Cardiac fibroblast (primary cell): ENCODE results near the gene GPC6.

Experiments
- DNase-seq, 2 donors: peaks; one replicate each; pipeline versions ENCODE4 v3.0.0 to v3.0.0-alpha.2; 2010; ENCODE audit warnings: low read depth in 2 of 2
- H3K4me3 ChIP-seq, 2 donors: replicated peaks in 1 of 2; 1 replicate in 1 of 2; 2 replicates in 1 of 2; pipeline ENCODE4 v1.5.1; 2011; ENCODE audit warnings: low read depth in 2 of 2, low read length in 2 of 2, mild to moderate bottlenecking in 2 of 2, moderate library complexity in 1 of 2
- TF ChIP-seq, protein P1 (sequence below): IDR thresholded peaks from one replicate; pipeline ENCODE4 v1.5.1; 2011; ENCODE audit warnings: low read depth, mild to moderate bottlenecking, low read length, inconsistent platforms

GPC6 gene

DNA sequence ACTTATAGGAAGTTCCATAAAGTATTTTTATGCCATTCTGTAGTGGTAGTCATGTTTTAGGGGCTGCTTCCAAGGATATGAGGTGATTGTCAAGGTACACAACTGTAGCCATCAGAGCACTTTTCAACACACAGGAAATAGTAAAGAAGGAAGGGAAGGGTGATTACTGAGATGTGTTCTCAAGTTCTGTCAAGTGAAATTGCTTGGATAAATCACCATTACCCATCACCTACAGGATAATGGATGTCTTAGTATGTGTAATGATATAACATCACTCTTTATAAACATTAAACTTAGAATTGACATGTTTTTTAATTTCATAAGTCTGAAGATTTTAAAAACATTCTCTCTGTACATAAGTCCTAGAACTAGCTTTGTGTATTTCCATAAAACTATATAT lies 765.0 kb downstream of the GPC6 start:
- TF ChIP-seq, protein P1, sequence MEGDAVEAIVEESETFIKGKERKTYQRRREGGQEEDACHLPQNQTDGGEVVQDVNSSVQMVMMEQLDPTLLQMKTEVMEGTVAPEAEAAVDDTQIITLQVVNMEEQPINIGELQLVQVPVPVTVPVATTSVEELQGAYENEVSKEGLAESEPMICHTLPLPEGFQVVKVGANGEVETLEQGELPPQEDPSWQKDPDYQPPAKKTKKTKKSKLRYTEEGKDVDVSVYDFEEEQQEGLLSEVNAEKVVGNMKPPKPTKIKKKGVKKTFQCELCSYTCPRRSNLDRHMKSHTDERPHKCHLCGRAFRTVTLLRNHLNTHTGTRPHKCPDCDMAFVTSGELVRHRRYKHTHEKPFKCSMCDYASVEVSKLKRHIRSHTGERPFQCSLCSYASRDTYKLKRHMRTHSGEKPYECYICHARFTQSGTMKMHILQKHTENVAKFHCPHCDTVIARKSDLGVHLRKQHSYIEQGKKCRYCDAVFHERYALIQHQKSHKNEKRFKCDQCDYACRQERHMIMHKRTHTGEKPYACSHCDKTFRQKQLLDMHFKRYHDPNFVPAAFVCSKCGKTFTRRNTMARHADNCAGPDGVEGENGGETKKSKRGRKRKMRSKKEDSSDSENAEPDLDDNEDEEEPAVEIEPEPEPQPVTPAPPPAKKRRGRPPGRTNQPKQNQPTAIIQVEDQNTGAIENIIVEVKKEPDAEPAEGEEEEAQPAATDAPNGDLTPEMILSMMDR: no peak
- no peak for DNase-seq
- H3K4me3 ChIP-seq: no peak overlapping the region

DNA sequence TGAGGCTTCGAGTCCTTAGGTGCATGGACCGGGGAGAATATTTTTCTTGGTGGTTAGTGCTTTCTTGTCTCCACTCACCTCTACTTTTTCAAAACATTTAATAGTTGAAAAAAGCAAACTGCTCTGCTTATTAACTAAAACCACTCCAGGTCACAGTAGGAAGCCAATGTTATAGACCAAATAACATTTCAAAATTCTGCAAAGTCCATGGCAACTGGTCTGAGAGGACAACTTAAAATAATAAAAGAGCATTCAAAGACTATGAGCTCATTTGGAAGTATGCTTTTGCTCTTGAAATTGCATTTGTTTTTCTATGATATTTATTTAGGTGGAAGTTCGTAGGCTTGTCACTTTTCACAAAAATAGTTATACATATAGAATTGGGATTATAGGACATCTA lies 769.9 kb downstream of the GPC6 start:
- no peak overlapping the region for H3K4me3 ChIP-seq
- TF ChIP-seq, protein P1: no peak
- no peak for DNase-seq

DNA sequence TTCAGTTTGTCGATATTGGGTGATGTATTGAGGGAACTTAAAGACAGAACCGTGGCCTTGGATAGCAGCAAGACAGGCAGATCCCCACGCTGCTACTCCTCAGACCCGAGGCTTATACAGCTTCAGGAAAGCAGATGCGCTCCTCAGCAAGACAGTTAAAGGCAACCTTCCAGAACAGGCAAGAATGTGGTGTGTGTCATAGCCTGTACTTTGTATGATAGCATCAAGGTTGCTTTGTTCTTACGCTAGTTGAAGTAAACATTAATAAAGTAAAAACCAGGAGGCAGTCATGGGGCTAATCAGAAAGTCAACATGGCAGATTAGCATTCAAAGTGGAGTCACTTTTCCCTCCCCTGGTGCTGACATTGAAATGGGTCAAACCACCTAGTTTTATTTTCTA lies 779.7 kb downstream of the GPC6 start:
- no peak overlapping the region for H3K4me3 ChIP-seq
- TF ChIP-seq, protein P1: no peak
- no peak for DNase-seq

DNA sequence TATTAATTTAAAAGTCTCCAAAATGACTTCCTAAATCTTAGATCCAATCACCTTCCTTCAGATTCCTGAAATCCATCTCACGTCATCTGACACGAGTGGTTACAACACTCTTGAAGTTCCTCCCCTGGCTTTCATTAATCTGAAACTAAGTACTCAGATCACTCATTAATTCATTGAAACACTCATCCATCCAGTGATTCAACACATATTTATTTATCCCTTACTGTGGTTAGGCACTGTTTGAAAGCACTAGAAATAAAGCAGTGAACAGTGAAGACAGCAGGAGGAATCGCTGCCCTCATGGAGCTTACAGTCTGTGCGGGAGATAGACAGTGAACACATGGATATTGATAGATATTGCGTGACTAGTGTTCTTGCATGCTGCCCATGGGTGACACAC lies 780.5 kb downstream of the GPC6 start:
- TF ChIP-seq, protein P1: no peak
- no peak for DNase-seq
- H3K4me3 ChIP-seq: no peak overlapping the region

DNA sequence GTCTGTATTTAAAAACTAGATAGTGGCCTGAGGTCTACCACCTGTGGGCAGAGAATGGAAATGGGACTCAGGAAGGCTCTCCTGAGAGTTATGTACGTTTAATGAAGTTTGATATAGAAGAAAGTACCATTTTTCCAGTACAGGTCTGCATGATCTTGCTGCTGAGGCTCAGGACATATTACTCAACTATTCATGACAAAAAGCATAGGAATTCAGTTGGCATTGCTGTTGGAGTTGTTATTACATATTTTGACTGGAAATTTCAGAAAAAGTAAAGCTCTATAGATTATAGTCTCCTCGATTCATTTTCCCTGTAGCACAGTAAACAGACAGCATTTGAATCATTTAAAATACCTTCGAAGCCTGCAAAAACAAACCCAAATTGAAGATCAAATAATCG lies 783.1 kb downstream of the GPC6 start:
- DNase-seq: peak; percentile 63 to 65
- TF ChIP-seq, protein P1: no peak
- H3K4me3 ChIP-seq: no peak overlapping the region

DNA sequence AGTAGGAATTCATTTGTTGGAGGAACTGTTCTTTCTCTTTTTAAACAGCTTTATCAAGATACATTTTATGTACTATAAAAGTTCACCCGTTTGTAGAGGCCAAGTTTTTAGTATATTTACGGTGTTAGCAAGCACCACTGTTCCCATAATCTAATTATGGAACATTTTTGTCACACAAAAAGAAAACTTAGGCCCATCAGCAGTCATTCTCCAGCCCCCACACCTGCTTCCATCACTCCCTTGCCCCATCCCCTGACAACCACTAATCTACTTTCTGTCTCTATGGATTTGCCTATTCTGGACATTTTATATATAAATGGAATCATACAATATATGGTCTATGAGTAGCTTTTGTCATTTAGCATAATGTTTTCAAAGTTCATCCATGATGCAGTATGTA lies 787.9 kb downstream of the GPC6 start:
- no peak overlapping the region for H3K4me3 ChIP-seq
- no peak for DNase-seq
- TF ChIP-seq, protein P1: no peak

DNA sequence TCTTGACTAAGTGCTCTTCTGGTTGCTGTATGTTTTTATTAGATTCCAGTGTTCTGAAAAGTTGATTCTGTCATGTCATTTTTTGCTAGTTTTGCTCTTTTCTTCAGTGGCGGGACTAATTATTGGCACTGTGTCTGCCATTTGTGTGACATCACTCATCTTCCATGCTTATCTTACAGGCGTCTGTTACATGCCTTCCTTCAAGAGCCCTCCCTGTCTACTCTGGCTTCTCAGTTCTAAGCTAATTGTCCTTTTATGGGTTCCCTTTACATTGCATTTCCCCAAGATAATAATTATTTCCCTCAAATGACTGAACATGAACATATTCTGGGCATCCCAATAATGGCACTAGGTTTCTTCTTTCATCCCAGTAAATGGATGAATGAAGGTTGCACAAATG lies 793.8 kb downstream of the GPC6 start:
- TF ChIP-seq, protein P1: no peak
- no peak for DNase-seq
- no peak overlapping the region for H3K4me3 ChIP-seq
